ENCODE measurements around the gene PFKFB4.

Gene PFKFB4

DNA sequence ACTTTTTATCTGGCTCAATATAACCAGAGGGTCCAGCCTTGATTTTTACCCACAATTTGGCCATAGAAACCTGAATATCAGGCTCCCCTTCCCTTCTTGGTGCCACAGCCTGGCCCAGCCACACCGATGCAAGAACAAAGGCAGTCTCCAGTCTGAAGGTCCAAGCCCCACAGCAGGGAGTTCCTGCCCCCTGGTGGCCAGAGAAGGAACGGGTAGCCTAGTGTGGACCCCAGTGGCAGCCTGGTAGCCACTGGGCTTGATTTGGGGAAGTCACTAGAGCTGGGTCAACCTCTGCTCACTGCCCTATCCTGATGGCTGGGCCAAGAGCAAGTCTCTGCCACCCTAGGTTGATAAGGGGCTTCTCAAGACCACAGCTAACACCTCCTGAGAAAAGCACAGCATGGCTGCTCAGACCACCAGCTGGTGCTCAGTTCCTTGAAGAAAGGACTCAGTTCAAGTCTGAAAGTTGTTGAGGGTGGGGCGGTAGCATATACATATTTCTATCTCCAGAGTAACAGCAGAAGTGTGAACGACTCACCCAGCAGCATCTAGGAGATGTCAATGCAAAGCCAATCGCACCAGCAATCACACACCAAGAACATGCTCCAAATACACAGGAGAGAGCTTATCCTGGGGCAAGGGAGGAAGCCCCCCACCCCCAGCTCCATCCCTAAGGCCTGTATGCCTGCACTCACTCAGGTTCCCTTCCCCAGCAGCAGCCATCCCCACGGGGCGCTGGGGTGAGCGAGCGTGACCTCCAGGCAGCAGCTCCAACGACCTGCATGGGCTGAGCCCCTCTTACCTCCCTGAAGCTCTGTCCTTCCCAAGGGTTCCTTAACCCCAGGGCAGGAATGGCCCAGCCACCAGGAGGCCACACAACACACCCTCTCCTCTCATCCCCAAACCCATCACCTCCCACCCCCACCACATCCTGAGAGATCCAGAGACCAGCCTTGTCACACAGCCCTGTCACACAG is 7.6 kb downstream of the PFKFB4 start:
- peak; percentile 88 for DNase-seq (ENCODE audit: low read depth)
- TF ChIP-seq MAX (IDR thresholded peaks at IDR 0.05; ENCODE audit: low read depth, low read length), result peak; percentile 26; the same call in 1 of the 2 replicates
- TF ChIP-seq CTCF (IDR thresholded peaks at IDR 0.05; ENCODE audit: low read depth, low read length), result peak; percentile 95
- no peak for TF ChIP-seq POLR2A (IDR thresholded peaks at IDR 0.05; ENCODE audit: extremely low read depth, insufficient read length)
- H3K4me3 ChIP-seq (ENCODE audit: low read depth, low read length), result no peak overlapping the region

DNA sequence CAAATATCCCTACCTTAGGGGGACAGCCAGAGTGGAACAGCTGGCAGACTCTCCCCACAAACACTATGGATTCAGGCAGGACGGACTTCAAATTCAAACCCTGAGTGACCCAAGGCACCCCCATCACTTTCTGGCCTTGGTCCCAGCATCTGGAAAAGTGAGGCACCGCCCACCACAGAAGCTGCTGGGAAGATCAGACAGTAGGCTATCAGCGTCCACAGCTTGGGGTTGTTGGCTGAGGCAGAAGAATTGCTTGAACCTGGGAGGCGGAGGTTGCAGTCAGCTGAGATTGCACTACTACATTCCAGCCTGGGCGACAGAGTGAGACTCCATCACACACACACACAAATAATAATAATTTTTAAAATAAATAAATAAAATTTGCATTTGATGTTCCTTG is 8.5 kb downstream of the PFKFB4 start:
- DNase-seq (ENCODE audit: low read depth), result no peak

DNA sequence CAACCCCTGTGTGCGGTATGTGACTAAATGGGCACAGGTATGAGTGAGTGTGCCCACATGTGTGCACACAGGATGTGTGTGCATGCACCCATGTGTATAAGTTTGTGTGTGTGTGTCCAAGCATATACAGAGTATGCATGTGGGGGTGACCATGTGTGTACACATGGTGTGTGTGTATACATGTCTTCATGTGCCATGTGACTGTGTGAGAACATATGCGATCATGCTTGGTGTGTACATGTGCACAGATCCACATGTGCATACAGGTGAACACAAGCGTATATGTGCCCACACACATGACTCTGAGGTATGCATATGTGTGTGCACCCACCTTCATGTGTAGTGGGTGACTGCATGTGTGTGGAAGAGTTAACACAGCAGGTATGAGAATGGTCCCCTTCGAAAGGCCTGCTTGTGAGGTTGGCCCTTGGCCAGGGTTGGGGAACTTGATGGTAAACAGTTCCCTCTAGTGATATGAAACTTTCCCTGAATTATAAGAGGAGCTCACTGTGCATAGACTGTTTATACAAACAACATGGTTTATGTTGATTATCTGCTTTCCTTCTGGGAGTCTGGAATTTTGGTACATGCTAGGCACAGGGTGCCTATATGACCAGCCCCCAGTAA is 10.3 kb downstream of the PFKFB4 start:
- peak; percentile 51 for TF ChIP-seq MAX (IDR thresholded peaks at IDR 0.05; ENCODE audit: low read depth, low read length)
- TF ChIP-seq MYC (IDR thresholded peaks at IDR 0.05; ENCODE audit: low read depth, low read length), result no peak
- no peak for TF ChIP-seq POLR2A (IDR thresholded peaks at IDR 0.05; ENCODE audit: extremely low read depth, insufficient read length)
- TF ChIP-seq CTCF (IDR thresholded peaks at IDR 0.05; ENCODE audit: low read depth, low read length), result no peak
- H3K4me3 ChIP-seq (ENCODE audit: low read depth, low read length), result no peak overlapping the region
- no peak for DNase-seq (ENCODE audit: low read depth)

More for the DNA sequence above, 8.5 kb downstream of the PFKFB4 start:
- no peak overlapping the region for H3K4me3 ChIP-seq (ENCODE audit: low read depth, low read length)
- TF ChIP-seq CTCF (IDR thresholded peaks at IDR 0.05; ENCODE audit: low read depth, low read length), result no peak
- TF ChIP-seq MYC (IDR thresholded peaks at IDR 0.05; ENCODE audit: low read depth, low read length), result no peak
- no peak for TF ChIP-seq POLR2A (IDR thresholded peaks at IDR 0.05; ENCODE audit: extremely low read depth, insufficient read length)

DNA sequence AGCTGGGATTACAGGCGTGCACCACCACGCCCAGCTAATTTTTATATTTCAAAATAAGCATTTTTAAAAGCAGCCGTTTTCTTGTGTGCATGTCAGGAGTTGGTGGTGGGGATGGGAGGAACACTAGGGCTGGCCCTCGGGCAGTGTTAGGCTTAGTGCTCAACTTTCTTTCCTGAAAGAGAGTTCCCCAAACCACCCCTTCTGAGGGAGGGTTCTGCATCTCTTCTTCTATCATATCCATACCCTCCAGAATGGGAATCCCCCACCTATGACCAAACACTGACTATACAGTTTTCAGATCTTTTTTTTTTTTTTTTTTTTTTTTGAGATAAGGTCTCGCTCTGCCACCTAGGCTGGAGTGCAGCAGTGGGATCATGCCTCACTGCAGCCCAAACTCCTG is 12.5 kb downstream of the PFKFB4 start:
- no peak overlapping the region for H3K4me3 ChIP-seq (ENCODE audit: low read depth, low read length)
- TF ChIP-seq POLR2A (IDR thresholded peaks at IDR 0.05; ENCODE audit: extremely low read depth, insufficient read length), result no peak
- no peak for TF ChIP-seq CTCF (IDR thresholded peaks at IDR 0.05; ENCODE audit: low read depth, low read length)
- TF ChIP-seq MAX (IDR thresholded peaks at IDR 0.05; ENCODE audit: low read depth, low read length), result no peak
- TF ChIP-seq MYC (IDR thresholded peaks at IDR 0.05; ENCODE audit: low read depth, low read length), result no peak
- DNase-seq (ENCODE audit: low read depth), result no peak

DNA sequence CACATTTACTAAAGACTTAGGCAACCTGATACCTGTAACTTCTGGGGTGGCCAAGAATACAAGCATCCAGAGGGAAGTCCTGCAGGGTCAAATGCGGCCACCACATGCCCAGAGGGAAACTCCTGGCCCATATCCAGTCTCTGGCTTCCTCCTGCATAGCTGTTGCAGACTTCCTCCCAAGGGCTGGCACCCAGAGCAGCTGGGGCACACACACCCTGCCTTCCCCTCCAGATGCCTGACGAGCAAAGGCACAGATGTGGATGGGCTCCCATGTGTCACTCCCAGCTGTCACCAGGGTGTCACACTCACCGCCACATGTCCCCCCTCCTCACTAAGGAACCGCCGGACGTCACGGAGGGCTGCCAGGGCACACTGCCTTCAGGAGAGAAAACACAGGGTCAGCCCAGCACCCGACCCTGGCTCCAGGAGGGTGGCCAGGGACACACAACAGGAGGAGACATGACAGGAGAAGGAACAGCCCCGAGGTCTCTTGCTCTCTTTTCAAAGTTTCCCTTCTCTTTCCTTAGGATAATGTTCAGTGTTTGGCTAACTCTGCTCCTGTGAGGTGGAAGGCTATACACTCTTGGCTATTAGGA is 13.2 kb downstream of the PFKFB4 start:
- no peak for DNase-seq (ENCODE audit: low read depth)
- no peak for TF ChIP-seq MYC (IDR thresholded peaks at IDR 0.05; ENCODE audit: low read depth, low read length)
- TF ChIP-seq POLR2A (IDR thresholded peaks at IDR 0.05; ENCODE audit: extremely low read depth, insufficient read length), result no peak
- TF ChIP-seq MAX (IDR thresholded peaks at IDR 0.05; ENCODE audit: low read depth, low read length), result no peak
- TF ChIP-seq CTCF (IDR thresholded peaks at IDR 0.05; ENCODE audit: low read depth, low read length), result no peak
- no peak overlapping the region for H3K4me3 ChIP-seq (ENCODE audit: low read depth, low read length)
